SU-DHL-6 (cell line): Measurements from ENCODE around the gene PHPT1.

Source experiments
- H2AFZ ChIP-seq: fragments of 200-600 bp; sonication (generic); 2 replicates; pipeline ENCODE4 v1.6.1; 2014; ENCODE audit warnings: low read depth, mild to moderate bottlenecking, moderate library complexity, mixed read lengths, antibody characterized with exemption, low read length; ENCODE audit not compliant: severe bottlenecking
- H3F3A ChIP-seq: fragments of 200-600 bp; shearing (Covaris generic); 2 replicates; pipeline ENCODE4 v1.6.0; 2016; ENCODE audit warnings: antibody characterized with exemption, mild to moderate bottlenecking; ENCODE audit not compliant: insufficient read depth
- H3K27ac ChIP-seq: fragments of 200-600 bp; sonication (generic); 2 replicates; pipeline ENCODE4 v1.5.1; 2016; ENCODE audit warnings: low read depth, mild to moderate bottlenecking, low read length, moderate library complexity, mixed read lengths
- H3K27me3 ChIP-seq: fragments of 200-600 bp; sonication (generic), shearing (Covaris generic); 2 replicates; pipeline ENCODE4 v1.6.0; 2014; ENCODE audit warnings: mild to moderate bottlenecking, low read length
- H3K36me3 ChIP-seq: fragments of 200-600 bp; sonication (generic); 2 replicates; pipeline ENCODE4 v1.6.1; 2014; ENCODE audit warnings: mild to moderate bottlenecking, low read length, mixed read lengths
- H3K4me2 ChIP-seq: fragments of 300-600, 200-600 bp; shearing (Covaris generic), sonication (generic); 2 replicates; pipeline ENCODE4 v1.6.0; 2014; ENCODE audit warnings: low read length, low read depth, mild to moderate bottlenecking; ENCODE audit not compliant: poor library complexity, severe bottlenecking
- H3K4me3 ChIP-seq: fragments of 200-600 bp; sonication (generic); 2 replicates; pipeline ENCODE4 v1.5.1; 2014; ENCODE audit warnings: antibody characterized with exemption, low read length, mild to moderate bottlenecking, mixed read lengths; ENCODE audit not compliant: insufficient read depth, poor library complexity, severe bottlenecking
- H3K79me2 ChIP-seq: fragments of 200-600 bp; sonication (generic); 2 replicates; pipeline ENCODE4 v1.6.1; 2014; ENCODE audit warnings: mild to moderate bottlenecking, low read length, moderate library complexity; ENCODE audit not compliant: insufficient read depth
- H3K9ac ChIP-seq: fragments of 200-600 bp; sonication (generic); 2 replicates; pipeline ENCODE4 v1.7.0; 2014; ENCODE audit warnings: mild to moderate bottlenecking, low read length
- H3K9me2 ChIP-seq: fragments of 200-600 bp; sonication (generic); replicated peaks from 2 replicates; pipeline ENCODE4 v1.6.1; 2014; ENCODE audit warnings: low read length; ENCODE audit not compliant: insufficient read depth
- H3K9me3 ChIP-seq: fragments of 200-600 bp; sonication (generic); 2 replicates; pipeline ENCODE4 v1.6.1; 2014; ENCODE audit warnings: low read length, mixed read lengths; ENCODE audit not compliant: insufficient read depth
- H4K20me1 ChIP-seq: fragments of 200-600 bp; sonication (generic); 2 replicates; pipeline ENCODE4 v1.6.1; 2014; ENCODE audit warnings: low read depth, mild to moderate bottlenecking, antibody characterized with exemption, low read length, moderate library complexity, mixed read lengths
- EZH2phosphoT487 ChIP-seq: fragments of 200-600 bp; sonication (generic), shearing (Covaris generic); conservative IDR thresholded peaks from 2 replicates; pipeline ENCODE4 v1.6.1; 2018; ENCODE audit warnings: mild to moderate bottlenecking, antibody characterized with exemption, low read length, moderate library complexity, mixed read lengths
- TF ChIP-seq, protein P1 (sequence below): fragments of 200-600 bp; sonication (generic); IDR thresholded peaks from one replicate; pipeline ENCODE4 v1.5.1; 2017; ENCODE audit warnings: antibody characterized with exemption, mild to moderate bottlenecking, low read length, moderate library complexity; ENCODE audit not compliant: insufficient read depth, poor library complexity, severe bottlenecking

The PHPT1 gene

DNA sequence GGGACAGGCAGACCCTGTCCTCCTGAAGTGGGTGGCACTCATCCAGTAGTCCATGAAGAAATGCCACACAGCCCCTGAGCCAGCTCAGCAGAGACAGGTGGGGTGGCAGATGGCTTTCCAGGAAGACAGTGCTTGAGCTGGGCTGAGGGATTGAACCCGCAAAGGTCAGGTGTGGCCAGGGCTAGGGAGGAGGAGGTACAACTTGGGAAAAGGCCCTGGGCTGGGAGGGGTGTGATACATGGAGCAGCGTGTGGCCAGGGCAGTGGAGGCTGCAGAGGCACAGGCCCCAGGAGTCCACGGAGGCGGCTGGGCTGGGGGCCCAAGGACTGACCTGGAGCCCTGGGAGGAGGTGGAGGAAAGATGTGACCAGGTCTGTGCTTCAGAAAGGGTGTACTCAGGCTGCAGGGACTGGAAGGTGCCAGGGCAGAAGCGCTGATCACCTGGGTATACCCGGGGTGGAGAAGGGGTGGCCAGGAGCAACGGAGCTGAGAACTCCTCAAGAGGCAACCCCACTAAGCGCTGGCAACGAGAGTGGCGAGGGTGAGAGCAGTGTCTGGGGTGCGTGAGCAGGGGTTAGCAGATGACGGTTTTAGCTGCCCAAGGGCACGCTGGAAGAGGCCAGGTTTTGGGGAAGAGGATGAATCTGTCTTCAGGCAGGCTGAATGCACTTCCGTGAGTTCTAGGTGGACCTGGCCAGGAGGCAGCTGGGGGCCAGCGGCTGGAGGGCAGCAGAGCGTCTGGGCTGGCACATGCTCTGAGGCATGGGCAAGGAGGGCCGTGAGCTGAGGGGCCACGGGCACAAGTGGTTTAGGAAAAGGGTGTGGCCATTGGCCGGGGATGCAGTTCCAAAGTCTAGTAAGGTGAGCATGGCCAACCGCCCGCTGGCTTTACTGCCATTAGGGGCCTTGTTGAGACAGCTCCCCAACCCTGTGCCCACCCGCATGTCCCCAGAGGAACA lies 45.4 kb upstream of the PHPT1 start:
- H3K9me2 ChIP-seq = no peaks in the 10 kb centered on the region
- no peaks in the 10 kb centered on the region for H3F3A ChIP-seq
- H2AFZ ChIP-seq = no peak overlapping the region
- no peak overlapping the region for H3K27ac ChIP-seq
- H3K4me2 ChIP-seq = no peak overlapping the region
- TF ChIP-seq, protein P1, sequence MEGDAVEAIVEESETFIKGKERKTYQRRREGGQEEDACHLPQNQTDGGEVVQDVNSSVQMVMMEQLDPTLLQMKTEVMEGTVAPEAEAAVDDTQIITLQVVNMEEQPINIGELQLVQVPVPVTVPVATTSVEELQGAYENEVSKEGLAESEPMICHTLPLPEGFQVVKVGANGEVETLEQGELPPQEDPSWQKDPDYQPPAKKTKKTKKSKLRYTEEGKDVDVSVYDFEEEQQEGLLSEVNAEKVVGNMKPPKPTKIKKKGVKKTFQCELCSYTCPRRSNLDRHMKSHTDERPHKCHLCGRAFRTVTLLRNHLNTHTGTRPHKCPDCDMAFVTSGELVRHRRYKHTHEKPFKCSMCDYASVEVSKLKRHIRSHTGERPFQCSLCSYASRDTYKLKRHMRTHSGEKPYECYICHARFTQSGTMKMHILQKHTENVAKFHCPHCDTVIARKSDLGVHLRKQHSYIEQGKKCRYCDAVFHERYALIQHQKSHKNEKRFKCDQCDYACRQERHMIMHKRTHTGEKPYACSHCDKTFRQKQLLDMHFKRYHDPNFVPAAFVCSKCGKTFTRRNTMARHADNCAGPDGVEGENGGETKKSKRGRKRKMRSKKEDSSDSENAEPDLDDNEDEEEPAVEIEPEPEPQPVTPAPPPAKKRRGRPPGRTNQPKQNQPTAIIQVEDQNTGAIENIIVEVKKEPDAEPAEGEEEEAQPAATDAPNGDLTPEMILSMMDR = no peak
- TF ChIP-seq EZH2phosphoT487 = no peak
- no peaks in the 10 kb centered on the region for H3K9me3 ChIP-seq
- no peak overlapping the region for H3K9ac ChIP-seq
- H4K20me1 ChIP-seq = no peaks in the 10 kb centered on the region
- peaks cover 14% of the 10 kb centered on the region for H3K79me2 ChIP-seq
- H3K27me3 ChIP-seq = no peaks in the 10 kb centered on the region
- no peaks in the 10 kb centered on the region for H3K36me3 ChIP-seq
- no peak overlapping the region for H3K4me3 ChIP-seq

DNA sequence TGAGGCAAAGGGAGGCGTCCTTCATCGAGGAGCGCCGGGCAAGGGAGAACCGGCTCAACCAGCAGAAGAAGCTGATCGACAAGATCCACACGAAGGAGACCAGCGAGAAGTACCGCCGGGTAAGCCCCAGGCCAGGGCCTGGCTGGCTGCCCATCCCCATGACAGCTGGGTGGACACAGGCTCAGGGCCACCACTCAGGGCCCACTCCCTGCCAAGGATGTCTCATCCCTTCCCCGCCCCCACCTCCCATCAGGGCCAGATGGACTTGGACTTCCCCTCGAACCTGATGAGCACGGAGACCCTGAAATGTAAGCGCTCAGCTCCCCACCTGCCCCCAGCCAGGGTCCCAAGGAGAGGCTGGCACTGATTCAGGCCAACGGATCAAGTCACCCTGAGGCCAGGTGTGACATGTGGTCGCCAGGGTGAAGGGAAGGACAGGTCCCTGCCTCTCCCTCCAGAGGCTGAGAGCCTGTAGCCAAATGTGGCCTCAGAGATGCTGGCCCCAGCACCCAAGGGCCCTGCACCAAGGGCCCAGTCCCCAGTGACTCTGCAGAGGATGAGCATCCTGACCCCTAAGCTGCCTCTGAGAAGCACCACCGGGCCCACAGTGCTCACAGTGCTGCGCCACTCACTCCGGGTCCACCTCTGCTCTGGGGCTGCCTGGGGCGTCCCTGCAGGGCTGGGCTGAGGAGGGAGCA lies 44.6 kb upstream of the PHPT1 start:
- H3K27ac ChIP-seq = no peak overlapping the region
- no peaks in the 10 kb centered on the region for H3K27me3 ChIP-seq
- no peak overlapping the region for H3K9ac ChIP-seq
- H3K4me2 ChIP-seq = no peak overlapping the region
- TF ChIP-seq, protein P1 = no peak
- no peak for TF ChIP-seq EZH2phosphoT487
- H3K9me3 ChIP-seq = no peaks in the 10 kb centered on the region
- H3F3A ChIP-seq = no peaks in the 10 kb centered on the region
- H3K9me2 ChIP-seq = no peaks in the 10 kb centered on the region
- no peak overlapping the region for H3K4me3 ChIP-seq
- H3K79me2 ChIP-seq = peaks cover 23% of the 10 kb centered on the region
- H2AFZ ChIP-seq = no peak overlapping the region
- peaks cover 1% of the 10 kb centered on the region; the same call in 1 of the 2 replicates for H4K20me1 ChIP-seq
- H3K36me3 ChIP-seq = peaks cover 3% of the 10 kb centered on the region

DNA sequence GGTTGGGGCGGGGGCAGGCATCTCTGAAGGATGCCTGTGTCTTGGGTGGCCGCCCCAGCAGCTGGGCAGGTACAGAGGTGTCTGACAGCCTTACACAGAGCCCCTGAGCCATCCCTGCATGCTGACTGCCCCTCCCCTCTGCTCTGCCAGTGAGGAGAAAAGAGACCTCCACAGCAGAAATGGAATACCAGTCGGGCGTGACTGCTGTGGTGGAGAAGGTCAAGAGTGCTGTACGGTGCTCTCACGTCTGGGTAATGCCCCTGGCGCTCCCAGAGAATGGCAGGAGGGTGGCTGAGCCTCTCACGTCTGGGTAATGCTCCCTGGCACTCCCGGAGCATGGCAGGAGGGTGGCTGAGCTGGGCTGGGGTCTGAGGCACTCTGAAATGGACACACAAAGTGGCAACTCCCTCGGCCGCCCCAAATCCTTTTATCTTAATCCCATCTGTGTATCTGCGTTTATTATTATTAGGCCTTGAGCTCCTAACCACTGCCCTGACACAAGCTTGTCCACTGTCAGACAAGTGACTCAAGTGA lies 43.9 kb upstream of the PHPT1 start:
- Histone ChIP-seq H3K79me2 (peaks cover 29% of the 10 kb centered on the region), H3K9ac (no peak overlapping the region), H4K20me1 (peaks cover 3% of the 10 kb centered on the region; the same call in 1 of the 2 replicates), H3K27ac (no peak overlapping the region), H3K4me3 (no peak overlapping the region), H3K36me3 (peaks cover 9% of the 10 kb centered on the region), H3K9me2 (no peaks in the 10 kb centered on the region), H2AFZ (no peak overlapping the region), H3F3A (no peaks in the 10 kb centered on the region), H3K9me3 (no peaks in the 10 kb centered on the region), H3K4me2 (no peak overlapping the region), H3K27me3 (no peaks in the 10 kb centered on the region)
- no peak for TF ChIP-seq EZH2phosphoT487
- TF ChIP-seq, protein P1 = no peak
